Left ventricle myocardium inferior (tissue), 1 donor: ENCODE data around the gene ENKUR. TPM values are rescaled to one million over a fixed set of nuclear protein-coding genes. Genes with fewer than 3 reads are reported as not detected.
A peak's percentile ranks its signal among the peaks of the same experiment; 100 is the strongest.

ENCODE experiments used
- DNase-seq: peaks from one replicate; pipeline ENCODE4 v3.0.0-alpha.2; 2020
- H3K27ac ChIP-seq: fragments of 200-600 bp; replicated peaks from 2 replicates; pipeline ENCODE4 v1.8.0; 2021
- H3K27me3 ChIP-seq: fragments of 200-600 bp; 2 replicates; pipeline ENCODE4 v1.8.0; 2021; ENCODE audit warnings: low read depth
- H3K36me3 ChIP-seq: fragments of 200-600 bp; 2 replicates; pipeline ENCODE4 v1.8.0; 2021
- H3K4me1 ChIP-seq: fragments of 200-600 bp; 2 replicates; pipeline ENCODE4 v1.8.0; 2021
- H3K4me3 ChIP-seq: fragments of 200-600 bp; 2 replicates; pipeline ENCODE4 v1.8.0; 2021; ENCODE audit warnings: mild to moderate bottlenecking, moderate library complexity
- H3K9me3 ChIP-seq: fragments of 200-600 bp; replicated peaks from 2 replicates; pipeline ENCODE4 v1.8.0; 2021
- CTCF ChIP-seq: fragments of 200-600 bp; IDR thresholded peaks from 2 replicates; pipeline ENCODE4 v1.8.0; 2021; ENCODE audit warnings: antibody characterized with exemption, mild to moderate bottlenecking, borderline replicate concordance
- intact Hi-C: fragments of 100-400 bp; cut with micrococcal nuclease; formaldehyde crosslinking; loops from one replicate; pipeline ENCODE4 v1.11.0; 2022
- total RNA-seq: library from RNA; stranded (reverse); fragmentation: NEBNext Ultra II Directional; extraction: Animal tissue kit (Norgen Biotek cat#: 25700); gene quantifications from one replicate; pipeline ENCODE4 v1.2.1, GENCODE V29; 2021
- donor health status: DM: no; HTN: yes; CAD: no; lungs with severe emphysema.

Gene ENKUR
- total RNA-seq, 1 donor from 2014 or later = not detected

- H3K4me1 ChIP-seq = peaks cover 10% of the 10 kb centered on the region
- no peaks in the 10 kb centered on the region for H3K9me3 ChIP-seq
- no peaks in the 10 kb centered on the region for H3K36me3 ChIP-seq
- TF ChIP-seq CTCF = no peak
- intact Hi-C loops = no loop called here
- no peak for DNase-seq
- no peaks in the 10 kb centered on the region for H3K27me3 ChIP-seq
- H3K27ac ChIP-seq = no peak overlapping the region
- no peak overlapping the region for H3K4me3 ChIP-seq
These were observed 22.6 kb downstream of the ENKUR start for GRCh38 chr10:24993237-24993958.

- DNase-seq = no peak
- Histone ChIP-seq H3K27ac (no peak overlapping the region), H3K9me3 (no peaks in the 10 kb centered on the region), H3K36me3 (no peaks in the 10 kb centered on the region), H3K4me3 (no peak overlapping the region), H3K4me1 (peaks cover 10% of the 10 kb centered on the region), H3K27me3 (no peaks in the 10 kb centered on the region)
- intact Hi-C loops = no loop called here
- TF ChIP-seq CTCF = no peak
These were observed 23.3 kb downstream of the ENKUR start for GRCh38 chr10:24992512-24993133.

GRCh38 chr10:24991298-24991697, 24.7 kb downstream of the ENKUR start:
- Histone ChIP-seq H3K27ac (no peak overlapping the region), H3K4me3 (no peak overlapping the region), H3K4me1 (peaks cover 10% of the 10 kb centered on the region), H3K27me3 (no peaks in the 10 kb centered on the region), H3K36me3 (no peaks in the 10 kb centered on the region), H3K9me3 (no peaks in the 10 kb centered on the region)
- TF ChIP-seq CTCF = no peak
- intact Hi-C loops = no loop called here
- DNase-seq = no peak

GRCh38 chr10:24989867-24990266, 26.1 kb downstream of the ENKUR start:
- TF ChIP-seq CTCF = peak; percentile 33
- intact Hi-C loops = loop anchor here (10.0 kb wide), 1 partner anchor 345 kb away; no protein-coding TSS in a partner anchor
- H3K4me1 ChIP-seq = peaks cover 13% of the 10 kb centered on the region
- no peaks in the 10 kb centered on the region for H3K27me3 ChIP-seq
- DNase-seq = no peak
- no peaks in the 10 kb centered on the region for H3K36me3 ChIP-seq
- no peaks in the 10 kb centered on the region for H3K9me3 ChIP-seq
- no peak overlapping the region for H3K27ac ChIP-seq
- H3K4me3 ChIP-seq = no peak overlapping the region

- H3K4me3 ChIP-seq = no peak overlapping the region
- no peak for TF ChIP-seq CTCF
- H3K27me3 ChIP-seq = no peaks in the 10 kb centered on the region
- intact Hi-C loops = loop anchor here (10.0 kb wide), 1 partner anchor 344 kb away; no protein-coding TSS in a partner anchor
- peak overlapping the region; percentile 42 for H3K27ac ChIP-seq
- H3K9me3 ChIP-seq = no peaks in the 10 kb centered on the region
- H3K36me3 ChIP-seq = no peaks in the 10 kb centered on the region
- H3K4me1 ChIP-seq = peaks cover 22% of the 10 kb centered on the region
- no peak for DNase-seq
These were observed 26.9 kb downstream of the ENKUR start for GRCh38 chr10:24988831-24989640.
